HG02798 (cell line): ENCODE data around the gene SH2D3C.
"Not testable (repeated sequence)": the region's sequence is repeated elsewhere in the genome, so short reads cannot be mapped to it uniquely, and the experiment has no call there.

ENCODE experiments used
- ATAC-seq: cut with Tn5 transposase; IDR thresholded peaks from one replicate; pipeline ENCODE4 v1.9.1; 2021; ENCODE audit warnings: mild to moderate bottlenecking; ENCODE audit not compliant: unreplicated experiment, poor library complexity

Gene SH2D3C

GRCh38 chr9:127769929-127770582 is 8.4 kb downstream of the SH2D3C start:
- ATAC-seq = no peak

- ATAC-seq = no peak
These were observed 9.4 kb downstream of the SH2D3C start for GRCh38 chr9:127769101-127769500.

GRCh38 chr9:127768698-127769097 is 9.8 kb downstream of the SH2D3C start:
- no peak for ATAC-seq

GRCh38 chr9:127767909-127768331 is 10.5 kb downstream of the SH2D3C start:
- ATAC-seq = no peak

GRCh38 chr9:127767410-127767809 is 11.1 kb downstream of the SH2D3C start:
- no peak for ATAC-seq

GRCh38 chr9:127765418-127765817 is 13.0 kb downstream of the SH2D3C start:
- no peak for ATAC-seq

- ATAC-seq = no peak
These were observed 14.5 kb downstream of the SH2D3C start for GRCh38 chr9:127763918-127764384.

GRCh38 chr9:127762111-127762676 is 16.3 kb downstream of the SH2D3C start:
- ATAC-seq = no peak

GRCh38 chr9:127761491-127761956 is 16.9 kb downstream of the SH2D3C start:
- no peak for ATAC-seq

- ATAC-seq = no peak
These were observed 17.4 kb downstream of the SH2D3C start for GRCh38 chr9:127761061-127761460.

- ATAC-seq = no peak
These were observed 19.6 kb downstream of the SH2D3C start for GRCh38 chr9:127758843-127759242.

- ATAC-seq = not testable (repeated sequence)
These were observed 21.7 kb downstream of the SH2D3C start for GRCh38 chr9:127756776-127757175.

- ATAC-seq = no peak
These were observed 22.2 kb downstream of the SH2D3C start for GRCh38 chr9:127756233-127756632.

GRCh38 chr9:127755061-127756060 is 23.1 kb downstream of the SH2D3C start:
- ATAC-seq = no peak

- no peak for ATAC-seq
These were observed 24.1 kb downstream of the SH2D3C start for GRCh38 chr9:127754099-127755060.

GRCh38 chr9:127753622-127754021 is 24.8 kb downstream of the SH2D3C start:
- ATAC-seq = no peak

- ATAC-seq = no peak
These were observed 25.3 kb downstream of the SH2D3C start for GRCh38 chr9:127753148-127753547.

GRCh38 chr9:127751269-127752054 is 27.0 kb downstream of the SH2D3C start:
- ATAC-seq = no peak
